Fibroblast of lung (primary cell): ENCODE measurements around the gene DCXR.

Experiments used
- CTCF ChIP-seq, 2 donors: IDR thresholded peaks in 1 of 2; conservative IDR thresholded peaks in 1 of 2; 1 replicate in 1 of 2; 2 replicates in 1 of 2; pipeline ENCODE4 v1.5.1; 2011 to 2012; ENCODE audit warnings: low read length in 2 of 2, control low read depth in 1 of 2, inconsistent platforms in 1 of 2, low read depth in 1 of 2, mild to moderate bottlenecking in 1 of 2
- EZH2 ChIP-seq: IDR thresholded peaks from 2 replicates; pipeline ENCODE4 v1.5.1; 2012; ENCODE audit warnings: low read length, control low read depth, mild to moderate bottlenecking; ENCODE audit errors: missing control alignments

GRCh38 chr17:82051776-82052637 lies 14.5 kb upstream of the DCXR start, which contains the start of the genes GPS1 and RFNG:
- TF ChIP-seq CTCF (conservative IDR thresholded peaks at IDR 0.05 in 1 of 2, IDR thresholded peaks at IDR 0.05 in 1 of 2; ENCODE audit: low read depth in 1 of 2, low read length in 2 of 2) (no peak), EZH2 (no peak)
